GM18858 (cell line): ENCODE measurements around the gene TASOR2.

Source experiments
- ATAC-seq: cut with Tn5 transposase; IDR thresholded peaks from one replicate; pipeline ENCODE4 v1.9.1; 2021; ENCODE audit not compliant: unreplicated experiment

The TASOR2 gene

GRCh38 chr10:5654218-5654755, 30.4 kb upstream of the TASOR2 start:
- ATAC-seq, result no peak

- no peak for ATAC-seq
Measured at GRCh38 chr10:5655121-5655520, 29.5 kb upstream of the TASOR2 start.

DNA sequence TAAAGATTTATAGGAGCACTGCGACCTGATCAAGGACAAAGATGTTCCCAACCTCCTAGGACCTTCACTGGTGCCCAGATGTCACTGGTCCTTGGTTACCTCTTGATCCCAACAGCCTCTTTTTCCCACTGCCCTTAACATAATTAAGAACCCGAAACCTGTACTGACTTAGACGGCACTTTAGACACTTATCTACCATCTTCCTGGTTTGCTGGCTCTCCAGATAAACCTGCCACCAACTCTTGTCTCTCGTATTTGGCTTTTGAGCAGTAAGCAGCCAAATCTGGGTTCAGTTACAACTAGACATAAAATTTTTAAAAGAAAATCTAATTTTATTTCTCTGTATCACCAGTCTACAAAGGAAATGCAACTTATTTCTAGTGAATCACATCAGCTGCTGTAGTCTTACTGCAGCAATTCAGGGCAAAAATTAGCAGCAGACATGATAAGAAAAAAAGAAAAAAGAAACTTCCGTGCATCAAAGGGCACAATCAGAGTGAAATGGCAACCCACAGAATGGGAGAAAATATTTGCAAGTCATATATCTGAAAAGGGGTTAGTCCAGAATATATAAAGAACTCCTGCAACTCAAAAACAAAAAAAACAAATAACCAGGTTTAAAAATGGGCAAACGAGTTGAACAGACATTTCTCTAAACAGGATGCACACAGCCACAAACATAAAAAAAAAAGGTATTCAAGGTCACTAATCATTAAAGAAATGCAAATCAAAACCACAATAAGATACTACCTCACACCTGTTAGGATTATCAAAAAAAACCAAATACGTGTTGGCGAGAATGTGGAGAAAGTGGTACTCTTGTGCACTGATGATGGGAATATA, 27.7 kb upstream of the TASOR2 start:
- ATAC-seq, result no peak

DNA sequence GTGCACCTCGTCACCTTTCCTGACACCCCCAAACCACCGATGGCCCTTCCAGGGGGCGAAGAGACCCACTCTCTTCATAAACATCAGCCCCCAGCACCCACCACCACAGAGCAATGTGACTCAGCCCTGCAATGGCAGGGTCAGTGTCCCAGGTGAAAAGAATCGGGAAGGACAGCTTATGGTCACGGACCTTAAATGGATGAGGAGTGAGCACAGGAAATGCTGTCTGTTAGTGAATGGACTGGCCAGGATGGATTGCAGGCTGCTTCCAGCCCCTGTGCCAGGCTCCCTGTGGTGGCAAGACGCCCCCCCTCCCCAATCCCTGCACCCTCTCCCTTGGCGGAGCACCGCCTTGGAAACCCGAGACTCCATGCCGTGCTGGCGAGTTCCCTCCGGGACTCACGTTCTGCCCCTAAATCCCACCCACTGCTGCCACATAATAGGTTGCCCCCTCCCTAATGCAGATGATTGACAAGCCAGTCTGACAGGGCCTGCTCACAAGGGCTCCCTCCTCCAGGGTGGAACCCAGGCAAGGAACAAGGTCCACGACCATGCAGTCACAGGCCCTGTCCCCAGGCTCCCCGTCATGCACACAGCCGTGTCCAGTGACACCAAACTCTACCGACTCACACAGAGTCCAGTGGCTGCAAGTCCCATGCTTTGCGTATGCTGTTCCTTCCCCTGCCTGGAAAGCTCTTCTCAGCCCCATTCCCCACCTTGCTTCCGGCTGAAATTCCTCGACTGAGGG, 25.6 kb upstream of the TASOR2 start:
- no peak for ATAC-seq

GRCh38 chr10:5659702-5660528, 24.7 kb upstream of the TASOR2 start:
- peak; percentile 77 for ATAC-seq

DNA sequence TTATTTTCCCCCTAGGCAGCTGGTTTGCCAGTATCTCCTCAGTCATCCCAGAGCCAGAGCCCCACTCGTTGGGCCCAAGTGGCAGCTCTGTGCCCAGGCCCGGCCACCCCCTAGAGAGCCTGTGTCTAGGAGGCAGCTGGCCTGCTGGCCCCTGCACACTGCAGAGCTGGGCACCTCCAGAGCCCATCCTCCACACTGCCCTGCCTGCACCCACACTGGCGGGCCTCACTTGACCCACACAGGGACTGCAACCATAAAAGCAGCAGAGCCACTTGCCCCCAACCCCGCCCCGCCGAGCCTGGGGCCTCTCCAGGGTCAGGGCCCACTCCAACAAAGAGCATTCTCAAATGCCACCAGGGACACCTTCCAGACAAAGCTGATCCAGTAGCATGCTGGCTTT, 23.6 kb upstream of the TASOR2 start:
- ATAC-seq, result no peak

DNA sequence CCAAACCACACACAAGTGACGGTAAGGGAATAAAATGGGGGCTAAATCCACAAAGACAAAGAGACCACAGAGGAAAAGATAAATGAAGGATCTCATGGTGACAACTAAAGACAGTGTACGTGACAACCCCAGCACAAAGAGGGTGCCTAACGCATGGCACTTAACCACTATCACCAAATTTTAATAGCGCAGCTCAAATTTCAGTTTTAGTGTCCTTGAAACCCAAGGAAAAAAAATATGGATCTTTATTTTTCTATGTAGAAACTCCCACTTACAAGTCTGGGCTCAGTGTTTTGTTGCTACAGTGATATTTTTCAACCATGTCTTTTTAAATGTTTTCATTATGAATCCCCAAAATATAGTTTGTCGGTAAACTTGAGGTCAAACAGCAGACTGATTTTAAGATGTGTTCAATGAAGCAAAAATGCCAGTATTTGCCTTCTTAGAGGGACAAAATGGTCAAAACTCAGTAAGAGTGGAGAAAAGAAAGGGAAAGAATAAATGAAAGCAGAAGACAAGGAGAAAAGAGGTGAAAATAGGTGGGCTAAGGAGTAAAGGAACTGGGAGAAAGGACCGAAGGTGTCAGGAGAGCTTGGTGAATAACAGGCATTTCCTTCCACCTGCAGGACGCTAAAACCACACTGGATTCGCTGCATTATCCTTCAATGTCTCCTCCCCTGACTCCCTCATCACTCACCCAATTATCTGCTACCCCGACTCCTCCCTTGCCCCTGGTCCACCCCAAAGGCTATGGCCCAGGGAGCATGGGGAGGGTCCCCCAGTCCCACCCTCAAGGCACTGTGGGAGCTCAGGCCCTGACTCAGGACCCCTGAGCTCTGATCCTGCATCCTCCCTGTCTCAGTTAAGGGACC, 21.7 kb upstream of the TASOR2 start:
- no peak for ATAC-seq

DNA sequence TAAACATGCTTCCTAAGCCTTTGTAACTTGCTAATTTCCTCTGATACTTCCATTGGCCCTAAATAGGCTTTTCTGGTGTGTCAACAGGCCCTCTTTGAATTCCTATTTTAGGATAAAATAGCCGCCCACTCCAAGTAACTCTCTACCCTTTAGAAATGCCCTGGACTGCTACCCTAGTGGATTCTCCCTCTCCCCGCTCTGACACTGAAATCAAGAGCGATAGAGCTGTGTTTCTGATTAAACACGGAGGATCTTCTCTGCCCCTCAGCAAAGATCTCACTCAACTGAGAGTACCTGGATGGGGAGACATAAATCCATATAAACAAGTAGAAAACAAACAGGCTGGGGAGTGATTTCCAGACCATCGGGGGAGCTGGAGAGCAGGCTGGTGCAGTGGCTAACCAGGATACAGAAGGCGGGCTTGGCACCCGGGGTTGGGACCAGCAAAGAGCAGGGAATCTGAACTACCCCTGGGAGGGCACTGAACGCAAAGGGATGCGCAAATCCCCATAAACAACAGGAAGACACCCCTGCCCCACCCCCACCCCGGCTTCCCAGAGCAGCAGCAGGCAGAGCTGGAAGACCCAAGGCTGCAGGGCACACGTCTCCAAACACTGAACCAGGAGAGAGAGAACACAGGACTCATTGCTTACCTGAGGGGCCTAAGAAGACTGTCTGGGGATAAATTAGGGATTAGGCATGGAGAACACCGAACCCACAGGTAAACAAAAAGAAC, 20.8 kb upstream of the TASOR2 start:
- no peak for ATAC-seq

DNA sequence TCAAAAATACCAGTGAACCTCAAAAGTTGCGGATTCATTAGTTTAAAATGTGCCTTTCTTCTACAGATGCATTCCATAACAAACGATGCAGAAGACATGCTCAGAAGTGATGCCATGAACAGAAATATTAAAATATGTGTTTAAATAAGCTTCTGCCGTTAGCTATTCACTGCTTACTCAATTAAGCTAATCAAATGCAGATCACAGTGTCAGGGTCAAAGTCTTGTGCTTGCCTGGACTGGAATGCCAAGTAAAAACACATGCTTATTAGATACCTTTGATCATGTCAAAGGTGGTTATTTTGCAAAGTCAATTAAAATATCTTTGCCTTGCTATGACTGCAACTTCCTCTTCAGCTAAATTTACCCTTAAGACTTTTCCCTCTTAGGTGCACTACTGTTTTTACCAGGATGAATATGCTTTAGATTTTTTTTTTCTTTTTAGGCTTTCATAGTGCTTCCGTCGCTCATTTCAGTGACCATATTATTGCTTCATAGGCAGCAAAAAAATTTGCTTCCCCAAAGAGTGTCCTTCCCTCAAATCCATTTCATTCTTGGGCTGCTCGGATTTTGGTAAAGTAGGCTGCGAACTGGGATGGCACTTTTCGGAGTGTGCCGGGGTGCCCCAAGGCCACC, 19.1 kb upstream of the TASOR2 start:
- no peak for ATAC-seq

GRCh38 chr10:5666008-5666840, 18.4 kb upstream of the TASOR2 start, which contains the start of gene ASB13:
TSS of gene ASB13 (minus strand) at chr10:5666595. CDS start at chr10:5666551, 44 bp downstream.
- no peak for ATAC-seq

GRCh38 chr10:5666841-5667630, 17.6 kb upstream of the TASOR2 start:
- no peak for ATAC-seq

- no peak for ATAC-seq
Measured at GRCh38 chr10:5668429-5668828, 16.2 kb upstream of the TASOR2 start.

DNA sequence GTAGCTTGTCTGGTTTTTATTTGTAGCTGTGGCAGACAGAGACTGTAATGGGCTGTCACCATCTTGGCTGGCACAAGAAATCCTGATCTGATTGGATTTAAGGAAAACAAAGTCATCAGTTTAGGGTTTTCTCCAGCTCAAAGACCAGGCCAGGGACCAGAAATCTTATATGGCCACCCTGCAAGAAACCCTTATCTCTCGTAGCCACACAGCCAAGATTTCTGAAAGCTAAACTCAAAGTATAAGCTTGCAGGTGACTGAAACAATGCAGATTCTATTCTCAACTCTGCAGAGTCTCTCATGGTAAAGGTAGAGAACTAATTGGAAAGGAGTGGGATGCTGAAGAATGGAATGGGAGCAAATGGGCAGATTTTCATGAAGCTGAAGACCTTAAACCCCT, 15.0 kb upstream of the TASOR2 start:
- ATAC-seq, result no peak

DNA sequence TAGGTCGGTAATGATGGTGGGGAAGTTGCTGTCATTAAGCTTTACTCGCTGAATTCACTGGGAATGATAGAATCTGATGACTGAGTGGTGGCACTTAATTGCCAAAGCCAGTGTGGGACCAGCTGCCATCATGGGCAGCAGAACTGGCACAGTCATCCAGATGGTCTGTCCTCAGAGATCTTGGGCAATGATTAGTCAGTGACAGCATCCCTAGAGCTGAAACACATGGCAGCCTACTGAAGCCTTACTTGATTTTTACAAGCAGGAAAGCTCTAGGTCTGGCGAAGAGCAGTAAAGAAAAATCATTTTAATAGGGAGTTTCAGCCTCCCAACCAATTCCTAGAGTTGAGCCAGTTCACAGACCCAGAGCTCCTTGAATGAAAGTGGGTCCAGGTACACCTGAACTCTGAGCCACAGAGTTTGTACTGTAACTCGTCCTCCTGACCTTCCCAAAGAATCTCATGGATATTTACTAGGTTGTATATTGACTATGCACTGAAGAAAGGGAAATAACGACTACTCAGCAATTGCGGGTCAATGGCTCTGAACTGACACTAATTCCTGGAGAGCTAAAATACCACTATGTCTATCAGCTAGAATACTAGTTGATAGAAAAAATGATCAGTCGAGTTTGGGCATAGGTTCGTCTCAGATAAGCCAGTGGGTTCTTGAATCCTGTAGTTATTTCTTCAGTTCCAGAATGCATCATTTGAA, 13.8 kb upstream of the TASOR2 start:
- ATAC-seq, result no peak

GRCh38 chr10:5678397-5679036, 6.1 kb upstream of the TASOR2 start:
- ATAC-seq, result no peak

- no peak for ATAC-seq
Measured at GRCh38 chr10:5679037-5679435, 5.6 kb upstream of the TASOR2 start.
